Measurements from ENCODE around the gene ZNF735. TPM values are rescaled to one million over a fixed set of nuclear protein-coding genes. Genes with fewer than 3 reads are reported as not detected.

ZNF735 gene
- total and polyA plus RNA-seq, 10 donors, result not detected

- H3K4me3 ChIP-seq, result no peak overlapping the region
- TF ChIP-seq POLR2A (IDR thresholded peaks at IDR 0.05) (no peak), POLR2AphosphoS5 (IDR thresholded peaks at IDR 0.05) (no peak), CTCF (IDR thresholded peaks at IDR 0.05 in 8 of 11, conservative IDR thresholded peaks at IDR 0.05 in 3 of 11) (peak; percentile 27 to 81 (median 68))
- H3K4me1 ChIP-seq, result peaks cover 0 to 9% (median 0%) of the 10 kb centered on the region in 6 donors
- no peak for DNase-seq
- no peaks in the 10 kb centered on the region for H3K36me3 ChIP-seq
- intact Hi-C loops (cut with DNase I; ENCODE audit: low total_unique reads), result loop anchor here (10.0 kb wide), 1 partner anchor 432 kb away; no protein-coding TSS in a partner anchor
- peaks cover 0 to 69% (median 24%) of the 10 kb centered on the region in 8 donors for H3K9me3 ChIP-seq
- WGBS, 5 donors, result 25 to 47% (median 32%) methylated on average over 12 to 31 of the region's 31 CpGs
- peaks cover 0 to 35% (median 12%) of the 10 kb centered on the region in 7 donors for H3K27me3 ChIP-seq (replicated peaks in 1 of 7)
- H3K27ac ChIP-seq, result no peak overlapping the region
Observed at GRCh38 chr7:64183126-64183742, 23.8 kb upstream of the ZNF735 start.

- Histone ChIP-seq H3K27ac (no peak overlapping the region), H3K9me3 (peaks cover 0 to 71% (median 26%) of the 10 kb centered on the region in 8 donors), H3K4me3 (no peak overlapping the region), H3K27me3 (replicated peaks in 1 of 7) (peaks cover 0 to 35% (median 12%) of the 10 kb centered on the region in 7 donors), H3K4me1 (peaks cover 0 to 9% (median 0%) of the 10 kb centered on the region in 6 donors), H3K36me3 (no peaks in the 10 kb centered on the region)
- no peak for DNase-seq
- TF ChIP-seq POLR2A (IDR thresholded peaks at IDR 0.05) (no peak), POLR2AphosphoS5 (IDR thresholded peaks at IDR 0.05) (no peak), CTCF (IDR thresholded peaks at IDR 0.05 in 8 of 11, conservative IDR thresholded peaks at IDR 0.05 in 3 of 11) (no peak)
- intact Hi-C loops (cut with DNase I; ENCODE audit: low total_unique reads), result loop anchor here (10.0 kb wide), 1 partner anchor 431 kb away; no protein-coding TSS in a partner anchor
- 84 to 97% (median 94%) methylated on average over 10 to 13 of the region's 13 CpGs for WGBS, 5 donors
Observed at GRCh38 chr7:64183827-64184372, 23.1 kb upstream of the ZNF735 start.

- Histone ChIP-seq H3K36me3 (no peaks in the 10 kb centered on the region), H3K4me3 (no peak overlapping the region), H3K9me3 (peaks cover 0 to 75% (median 26%) of the 10 kb centered on the region in 8 donors), H3K27me3 (replicated peaks in 1 of 7) (peaks cover 0 to 35% (median 12%) of the 10 kb centered on the region in 7 donors), H3K27ac (no peak overlapping the region), H3K4me1 (peaks cover 0 to 9% (median 0%) of the 10 kb centered on the region in 6 donors)
- intact Hi-C loops (cut with DNase I; ENCODE audit: low total_unique reads), result loop anchor here (10.0 kb wide), 1 partner anchor 430 kb away; no protein-coding TSS in a partner anchor
- 90 to 95% (median 93%) methylated on average over 11 to 12 of the region's 12 CpGs for WGBS, 5 donors
- TF ChIP-seq CTCF (IDR thresholded peaks at IDR 0.05 in 8 of 11, conservative IDR thresholded peaks at IDR 0.05 in 3 of 11) (no peak), POLR2AphosphoS5 (IDR thresholded peaks at IDR 0.05) (no peak), POLR2A (IDR thresholded peaks at IDR 0.05) (no peak)
- DNase-seq, result no peak
Observed at GRCh38 chr7:64184376-64184775, 22.6 kb upstream of the ZNF735 start.

GRCh38 chr7:64187408-64187807 is 19.6 kb upstream of the ZNF735 start:
- H3K4me3 ChIP-seq, result no peak overlapping the region
- WGBS, 5 donors, result 55 to 66% (median 65%) methylated on average over 3 of the region's 3 CpGs
- H3K36me3 ChIP-seq, result no peaks in the 10 kb centered on the region
- peaks cover 0 to 14% (median 3%) of the 10 kb centered on the region in 7 donors for H3K27me3 ChIP-seq (replicated peaks in 1 of 7)
- intact Hi-C loops (cut with DNase I; ENCODE audit: low total_unique reads), result loop anchor here (10.0 kb wide), 1 partner anchor 427 kb away; no protein-coding TSS in a partner anchor
- no peak for DNase-seq
- TF ChIP-seq POLR2AphosphoS5 (IDR thresholded peaks at IDR 0.05), result no peak
- no peak for TF ChIP-seq CTCF (IDR thresholded peaks at IDR 0.05 in 8 of 11, conservative IDR thresholded peaks at IDR 0.05 in 3 of 11)
- TF ChIP-seq POLR2A (IDR thresholded peaks at IDR 0.05), result no peak
- H3K9me3 ChIP-seq, result peaks cover 0 to 80% (median 28%) of the 10 kb centered on the region in 8 donors
- peaks cover 0 to 9% (median 0%) of the 10 kb centered on the region in 6 donors for H3K4me1 ChIP-seq
- H3K27ac ChIP-seq, result no peak overlapping the region

Measured in spleen (tissue), 11 donors.